Neural cell (in vitro differentiated cells): ENCODE measurements around the gene ORC3. TPM values are rescaled to one million over a fixed set of nuclear protein-coding genes. Genes with fewer than 3 reads are reported as not detected.

ENCODE experiments used
- H2AFZ ChIP-seq: fragments of 200-600, 300-800 bp; sonication (generic), shearing (Covaris generic); 2 replicates; pipeline ENCODE4 v1.6.0; 2014; ENCODE audit warnings: low read depth, mild to moderate bottlenecking, antibody characterized with exemption, low read length, moderate library complexity
- H3F3A ChIP-seq: fragments of 200-600 bp; shearing (Covaris generic); 2 replicates; pipeline ENCODE4 v1.6.1; 2016; ENCODE audit warnings: mild to moderate bottlenecking, moderate library complexity, mixed read lengths, antibody characterized with exemption, low read length; ENCODE audit not compliant: insufficient read depth, poor library complexity, severe bottlenecking
- H3K27ac ChIP-seq: fragments of 200-600, 300-800 bp; sonication (generic), shearing (Covaris generic); 2 replicates; pipeline ENCODE4 v1.5.1; 2014; ENCODE audit warnings: mild to moderate bottlenecking, low read length, moderate library complexity
- H3K27me3 ChIP-seq: fragments of 300-800, 200-600 bp; sonication (generic), shearing (Covaris generic); 2 replicates; pipeline ENCODE4 v1.6.0; 2014; ENCODE audit warnings: mild to moderate bottlenecking, low read depth, low read length, moderate library complexity; ENCODE audit not compliant: insufficient read depth
- H3K36me3 ChIP-seq: fragments of 300-800, 200-600 bp; sonication (generic), shearing (Covaris generic); 2 replicates; pipeline ENCODE4 v1.5.1; 2014; ENCODE audit warnings: mild to moderate bottlenecking, antibody characterized with exemption, low read length, moderate library complexity; ENCODE audit not compliant: insufficient read depth
- H3K4me2 ChIP-seq: fragments of 300-800, 200-600 bp; sonication (generic), shearing (Covaris generic); 2 replicates; pipeline ENCODE4 v1.6.0; 2014; ENCODE audit warnings: mild to moderate bottlenecking, low read length
- H3K4me3 ChIP-seq: fragments of 300-800, 200-600 bp; sonication (generic), shearing (Covaris generic); 2 replicates; pipeline ENCODE4 v1.5.1; 2014; ENCODE audit warnings: mild to moderate bottlenecking, low read length, moderate library complexity
- H3K79me2 ChIP-seq: fragments of 200-600 bp; shearing (Covaris generic); replicated peaks from 2 replicates; pipeline ENCODE4 v1.6.0; 2014; ENCODE audit warnings: mild to moderate bottlenecking, low read length, moderate library complexity; ENCODE audit not compliant: insufficient read depth
- H3K9ac ChIP-seq: fragments of 300-800, 200-600 bp; sonication (generic), shearing (Covaris generic); 2 replicates; pipeline ENCODE4 v1.6.1; 2016; ENCODE audit warnings: mild to moderate bottlenecking, low read length, mixed read lengths
- H3K9me2 ChIP-seq: fragments of 200-600 bp; shearing (Covaris generic); 2 replicates; pipeline ENCODE4 v1.6.1; 2016; ENCODE audit warnings: mild to moderate bottlenecking, low read length, mixed read lengths; ENCODE audit not compliant: insufficient read depth
- H3K9me3 ChIP-seq: fragments of 200-600, 300-800 bp; sonication (generic), shearing (Covaris generic); 2 replicates; pipeline ENCODE4 v1.6.1; 2016; ENCODE audit warnings: mild to moderate bottlenecking, mixed run types, low read length, moderate library complexity, mixed read lengths
- H4K20me1 ChIP-seq: fragments of 200-600 bp; shearing (Covaris generic); 2 replicates; pipeline ENCODE4 v1.6.1; 2016; ENCODE audit warnings: mild to moderate bottlenecking, mixed run types; ENCODE audit not compliant: insufficient read depth
- EP300 ChIP-seq: fragments of 450-650 bp; conservative IDR thresholded peaks from 2 replicates; pipeline ENCODE4 v1.6.1; 2014; ENCODE audit warnings: antibody characterized with exemption, mild to moderate bottlenecking, moderate library complexity; ENCODE audit not compliant: poor library complexity, severe bottlenecking
- EZH2 ChIP-seq: fragments of 200-600, 300-800 bp; shearing (Covaris generic), sonication (generic); IDR thresholded peaks from 2 replicates; pipeline ENCODE4 v1.6.1; 2014; ENCODE audit warnings: antibody characterized with exemption, low read length, borderline replicate concordance, mild to moderate bottlenecking; ENCODE audit not compliant: insufficient read depth, poor library complexity, severe bottlenecking
- MXI1 ChIP-seq: fragments of 450-650 bp; conservative IDR thresholded peaks from 2 replicates; pipeline ENCODE4 v1.6.1; 2014; ENCODE audit warnings: antibody characterized with exemption, mild to moderate bottlenecking; ENCODE audit not compliant: poor library complexity, severe bottlenecking
- POLR2AphosphoS5 ChIP-seq: IDR thresholded peaks from 2 replicates; pipeline ENCODE4 v1.6.1; 2012
- RAD21 ChIP-seq: fragments of 450-650 bp; conservative IDR thresholded peaks from 2 replicates; pipeline ENCODE4 v1.6.1; 2014; ENCODE audit warnings: antibody characterized with exemption, mild to moderate bottlenecking, moderate library complexity
- SMC3 ChIP-seq: fragments of 450-650 bp; conservative IDR thresholded peaks from 2 replicates; pipeline ENCODE4 v1.6.1; 2014; ENCODE audit warnings: antibody characterized with exemption, mild to moderate bottlenecking, moderate library complexity; ENCODE audit not compliant: poor library complexity
- TAF1 ChIP-seq: IDR thresholded peaks from 2 replicates; pipeline ENCODE4 v1.6.1; 2012; ENCODE audit warnings: low read depth
- polyA plus RNA-seq: library from polyadenylated mRNA; depleted of rRNA; stranded (reverse); fragments of >200 nt; gene quantifications from 2 replicates; pipeline ENCODE4 v1.2.3, GENCODE V29; 2014
- TF ChIP-seq, protein P1 (sequence below): IDR thresholded peaks from 2 replicates; pipeline ENCODE4 v1.6.1; 2012; ENCODE audit warnings: borderline replicate concordance
- TF ChIP-seq, protein P2 (sequence below): fragments of 450-650 bp; IDR thresholded peaks from 2 replicates; pipeline ENCODE4 v1.5.1; 2014; ENCODE audit warnings: antibody characterized with exemption, mild to moderate bottlenecking, moderate library complexity; ENCODE audit not compliant: poor library complexity, severe bottlenecking

The ORC3 gene
- polyA plus RNA-seq, 1 donor from 2014 or later = 43.7 TPM

DNA sequence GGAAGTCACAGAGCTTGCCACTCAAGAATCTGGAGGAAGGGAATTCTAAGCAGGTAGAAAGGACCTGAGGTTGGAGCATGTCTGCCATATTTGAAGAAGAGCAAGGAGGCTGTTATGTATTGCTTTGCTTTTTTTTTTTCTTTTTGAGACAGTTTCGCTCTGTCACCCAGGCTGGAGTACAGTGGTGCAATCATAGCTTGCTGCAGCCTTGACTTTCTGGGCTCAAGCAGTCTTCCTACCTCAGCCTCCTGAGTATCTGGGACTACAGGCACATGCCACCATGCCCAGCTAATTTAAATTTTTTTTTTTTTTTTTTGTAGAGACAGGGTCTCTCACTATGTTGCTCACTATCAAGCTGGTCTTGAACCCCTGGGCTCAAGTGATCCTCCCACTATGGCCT lies 40.8 kb downstream of the ORC3 start:
- Histone ChIP-seq H3K9me2 (no peaks in the 10 kb centered on the region), H3K4me2 (no peak overlapping the region), H3K79me2 (no peaks in the 10 kb centered on the region), H3K36me3 (no peaks in the 10 kb centered on the region), H3K4me3 (no peak overlapping the region), H3K27me3 (no peaks in the 10 kb centered on the region), H3K9ac (no peak overlapping the region), H3K27ac (no peak overlapping the region), H3K9me3 (no peaks in the 10 kb centered on the region), H2AFZ (no peak overlapping the region), H3F3A (no peaks in the 10 kb centered on the region), H4K20me1 (no peaks in the 10 kb centered on the region)
- TF ChIP-seq EP300 (no peak), TAF1 (no peak), POLR2AphosphoS5 (no peak), RAD21 (no peak), MXI1 (no peak)
- TF ChIP-seq, protein P1, sequence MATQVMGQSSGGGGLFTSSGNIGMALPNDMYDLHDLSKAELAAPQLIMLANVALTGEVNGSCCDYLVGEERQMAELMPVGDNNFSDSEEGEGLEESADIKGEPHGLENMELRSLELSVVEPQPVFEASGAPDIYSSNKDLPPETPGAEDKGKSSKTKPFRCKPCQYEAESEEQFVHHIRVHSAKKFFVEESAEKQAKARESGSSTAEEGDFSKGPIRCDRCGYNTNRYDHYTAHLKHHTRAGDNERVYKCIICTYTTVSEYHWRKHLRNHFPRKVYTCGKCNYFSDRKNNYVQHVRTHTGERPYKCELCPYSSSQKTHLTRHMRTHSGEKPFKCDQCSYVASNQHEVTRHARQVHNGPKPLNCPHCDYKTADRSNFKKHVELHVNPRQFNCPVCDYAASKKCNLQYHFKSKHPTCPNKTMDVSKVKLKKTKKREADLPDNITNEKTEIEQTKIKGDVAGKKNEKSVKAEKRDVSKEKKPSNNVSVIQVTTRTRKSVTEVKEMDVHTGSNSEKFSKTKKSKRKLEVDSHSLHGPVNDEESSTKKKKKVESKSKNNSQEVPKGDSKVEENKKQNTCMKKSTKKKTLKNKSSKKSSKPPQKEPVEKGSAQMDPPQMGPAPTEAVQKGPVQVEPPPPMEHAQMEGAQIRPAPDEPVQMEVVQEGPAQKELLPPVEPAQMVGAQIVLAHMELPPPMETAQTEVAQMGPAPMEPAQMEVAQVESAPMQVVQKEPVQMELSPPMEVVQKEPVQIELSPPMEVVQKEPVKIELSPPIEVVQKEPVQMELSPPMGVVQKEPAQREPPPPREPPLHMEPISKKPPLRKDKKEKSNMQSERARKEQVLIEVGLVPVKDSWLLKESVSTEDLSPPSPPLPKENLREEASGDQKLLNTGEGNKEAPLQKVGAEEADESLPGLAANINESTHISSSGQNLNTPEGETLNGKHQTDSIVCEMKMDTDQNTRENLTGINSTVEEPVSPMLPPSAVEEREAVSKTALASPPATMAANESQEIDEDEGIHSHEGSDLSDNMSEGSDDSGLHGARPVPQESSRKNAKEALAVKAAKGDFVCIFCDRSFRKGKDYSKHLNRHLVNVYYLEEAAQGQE = no peak

DNA sequence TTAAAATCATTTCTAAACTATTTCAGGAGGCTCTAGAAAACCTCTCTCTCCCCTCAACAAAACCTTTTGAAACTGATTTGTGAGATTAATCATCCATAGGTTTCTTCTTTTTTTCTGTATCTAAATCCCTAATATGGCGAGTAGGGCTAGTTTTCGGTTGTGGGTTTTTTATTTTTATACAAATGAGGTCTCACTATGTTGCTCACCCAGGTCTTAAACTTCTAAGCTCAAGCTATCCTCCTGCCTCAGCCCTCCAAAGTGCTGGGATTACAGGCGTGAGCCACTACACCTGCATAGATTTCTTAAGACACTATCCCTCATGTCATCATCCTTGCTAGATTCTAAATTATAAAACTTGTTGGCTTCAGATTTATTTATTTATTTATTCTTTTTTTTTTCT lies 43.9 kb downstream of the ORC3 start:
- H3K36me3 ChIP-seq = peaks cover 4% of the 10 kb centered on the region
- H3K27me3 ChIP-seq = no peaks in the 10 kb centered on the region
- no peaks in the 10 kb centered on the region for H3K9me2 ChIP-seq
- H3K9me3 ChIP-seq = no peaks in the 10 kb centered on the region
- no peak overlapping the region for H3K9ac ChIP-seq
- no peak overlapping the region for H3K4me3 ChIP-seq
- TF ChIP-seq SMC3 (no peak), EP300 (no peak), MXI1 (no peak), EZH2 (no peak), TAF1 (no peak), RAD21 (no peak), POLR2AphosphoS5 (no peak)
- TF ChIP-seq, protein P1 = no peak
- TF ChIP-seq, protein P2, sequence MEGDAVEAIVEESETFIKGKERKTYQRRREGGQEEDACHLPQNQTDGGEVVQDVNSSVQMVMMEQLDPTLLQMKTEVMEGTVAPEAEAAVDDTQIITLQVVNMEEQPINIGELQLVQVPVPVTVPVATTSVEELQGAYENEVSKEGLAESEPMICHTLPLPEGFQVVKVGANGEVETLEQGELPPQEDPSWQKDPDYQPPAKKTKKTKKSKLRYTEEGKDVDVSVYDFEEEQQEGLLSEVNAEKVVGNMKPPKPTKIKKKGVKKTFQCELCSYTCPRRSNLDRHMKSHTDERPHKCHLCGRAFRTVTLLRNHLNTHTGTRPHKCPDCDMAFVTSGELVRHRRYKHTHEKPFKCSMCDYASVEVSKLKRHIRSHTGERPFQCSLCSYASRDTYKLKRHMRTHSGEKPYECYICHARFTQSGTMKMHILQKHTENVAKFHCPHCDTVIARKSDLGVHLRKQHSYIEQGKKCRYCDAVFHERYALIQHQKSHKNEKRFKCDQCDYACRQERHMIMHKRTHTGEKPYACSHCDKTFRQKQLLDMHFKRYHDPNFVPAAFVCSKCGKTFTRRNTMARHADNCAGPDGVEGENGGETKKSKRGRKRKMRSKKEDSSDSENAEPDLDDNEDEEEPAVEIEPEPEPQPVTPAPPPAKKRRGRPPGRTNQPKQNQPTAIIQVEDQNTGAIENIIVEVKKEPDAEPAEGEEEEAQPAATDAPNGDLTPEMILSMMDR = no peak
- H2AFZ ChIP-seq = no peak overlapping the region
- H4K20me1 ChIP-seq = no peaks in the 10 kb centered on the region
- H3K27ac ChIP-seq = no peak overlapping the region
- no peak overlapping the region for H3K4me2 ChIP-seq
- H3F3A ChIP-seq = no peaks in the 10 kb centered on the region
- H3K79me2 ChIP-seq = no peaks in the 10 kb centered on the region
